ENCODE results near the gene PGLYRP4. TPM values are rescaled to one million over a fixed set of nuclear protein-coding genes. Genes with fewer than 3 reads are reported as not detected.

PGLYRP4 gene
- total RNA-seq, 4 donors from 2014 or later: not detected

DNA sequence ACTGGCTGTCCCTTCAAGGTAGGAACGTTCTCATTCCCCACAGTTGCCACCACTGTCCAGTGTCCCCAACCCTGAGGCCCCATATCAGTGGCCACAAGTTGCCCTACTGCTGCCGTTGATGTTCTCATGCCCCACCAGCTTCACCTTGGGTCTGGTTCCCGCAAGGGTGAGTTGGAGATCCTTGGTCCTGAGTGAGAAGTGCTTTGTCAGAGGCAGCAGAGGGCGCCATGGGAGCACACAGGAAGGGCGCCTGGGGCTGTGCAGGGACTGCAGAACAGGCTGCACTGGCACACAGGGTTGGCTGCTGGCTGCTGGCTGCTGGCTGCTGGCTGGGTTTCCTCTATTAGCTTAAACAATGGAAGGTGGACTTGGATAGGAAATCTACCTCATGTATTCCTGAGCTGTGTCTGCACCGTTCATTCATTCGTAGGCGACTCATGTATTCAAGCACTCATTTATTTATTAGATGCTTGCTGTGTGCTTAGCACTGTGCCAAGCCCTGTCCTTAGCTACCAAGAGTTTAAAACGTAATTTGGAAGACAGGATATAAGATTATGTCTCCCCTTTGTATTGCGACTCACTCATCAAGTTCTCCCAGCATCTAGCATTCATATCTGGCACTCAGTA is 6.9 kb upstream of the PGLYRP4 start:
- Histone ChIP-seq H3K27ac (no peak overlapping the region), H3K27me3 (peaks cover 0 to 7% (median 4%) of the 10 kb centered on the region in 3 donors), H3K4me3 (no peak overlapping the region), H3K4me1 (peaks cover 5 to 16% of the 10 kb centered on the region in 2 donors), H3K36me3 (no peaks in the 10 kb centered on the region), H3K9me3 (no peaks in the 10 kb centered on the region)
- no peak for TF ChIP-seq POLR2A (IDR thresholded peaks at IDR 0.05)
- TF ChIP-seq, protein P1, sequence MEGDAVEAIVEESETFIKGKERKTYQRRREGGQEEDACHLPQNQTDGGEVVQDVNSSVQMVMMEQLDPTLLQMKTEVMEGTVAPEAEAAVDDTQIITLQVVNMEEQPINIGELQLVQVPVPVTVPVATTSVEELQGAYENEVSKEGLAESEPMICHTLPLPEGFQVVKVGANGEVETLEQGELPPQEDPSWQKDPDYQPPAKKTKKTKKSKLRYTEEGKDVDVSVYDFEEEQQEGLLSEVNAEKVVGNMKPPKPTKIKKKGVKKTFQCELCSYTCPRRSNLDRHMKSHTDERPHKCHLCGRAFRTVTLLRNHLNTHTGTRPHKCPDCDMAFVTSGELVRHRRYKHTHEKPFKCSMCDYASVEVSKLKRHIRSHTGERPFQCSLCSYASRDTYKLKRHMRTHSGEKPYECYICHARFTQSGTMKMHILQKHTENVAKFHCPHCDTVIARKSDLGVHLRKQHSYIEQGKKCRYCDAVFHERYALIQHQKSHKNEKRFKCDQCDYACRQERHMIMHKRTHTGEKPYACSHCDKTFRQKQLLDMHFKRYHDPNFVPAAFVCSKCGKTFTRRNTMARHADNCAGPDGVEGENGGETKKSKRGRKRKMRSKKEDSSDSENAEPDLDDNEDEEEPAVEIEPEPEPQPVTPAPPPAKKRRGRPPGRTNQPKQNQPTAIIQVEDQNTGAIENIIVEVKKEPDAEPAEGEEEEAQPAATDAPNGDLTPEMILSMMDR (IDR thresholded peaks at IDR 0.05 in 4 of 5, conservative IDR thresholded peaks at IDR 0.05 in 1 of 5): peak; percentile 22 to 56 (median 53)
- in situ Hi-C loops (cut with MboI; ENCODE audit: low sequenced_read_pairs in 4 of 4): loop anchor here in 2 of 4 donors (10.0 to 25.0 kb wide), 3 partner anchors 139 to 657 kb away; partner anchors contain the start of gene INTS3 (in 1 of the 2)
- intact Hi-C loops (cut with DNase I; ENCODE audit: low total_unique reads): loop anchor here (5.0 to 10.0 kb wide), 3 partner anchors 37 to 389 kb away; partner anchors contain the start of genes S100A2 and S100A8
- ATAC-seq (peak; percentile 53 to 55), DNase-seq (peak; percentile 53 to 66)

DNA sequence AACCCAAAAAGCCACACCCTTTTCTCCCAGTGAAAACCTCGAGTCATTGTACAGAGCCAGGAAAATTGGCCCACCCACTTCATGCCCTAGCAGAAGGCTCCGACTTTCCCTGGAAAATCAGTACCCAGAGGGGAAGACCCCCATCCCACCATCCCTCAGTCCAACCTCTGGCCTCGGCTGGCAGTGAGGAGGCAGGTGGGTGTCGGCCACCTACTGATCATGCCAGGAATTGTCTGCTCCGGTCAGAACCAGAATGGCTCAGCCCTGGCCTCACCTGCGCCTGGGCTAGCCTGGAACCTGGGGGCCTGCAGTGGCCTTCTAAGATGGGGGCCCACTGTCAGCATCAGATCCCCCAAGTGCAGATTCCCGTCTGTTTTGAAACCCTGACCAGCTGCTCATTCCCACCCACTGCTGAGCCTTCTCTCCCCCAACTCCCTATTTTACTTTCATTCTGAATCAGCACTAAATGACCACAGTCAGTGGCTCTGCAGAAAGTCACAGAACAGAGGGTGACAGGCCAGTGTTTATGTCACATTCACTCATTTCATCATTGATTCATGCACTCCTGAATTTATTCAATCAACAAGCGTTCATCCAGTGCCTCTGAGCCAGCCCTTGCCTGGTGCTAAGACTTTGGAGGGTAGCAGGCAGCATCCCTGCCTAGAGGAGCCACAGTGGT is 6.0 kb upstream of the PGLYRP4 start:
- in situ Hi-C loops (cut with MboI; ENCODE audit: low sequenced_read_pairs in 4 of 4): loop anchor here (5.0 to 25.0 kb wide), 5 partner anchors 138 to 658 kb away; partner anchors contain the start of gene INTS3 (in 1 of the 4)
- no peaks in the 10 kb centered on the region for H3K36me3 ChIP-seq
- DNase-seq (no peak), ATAC-seq (no peak)
- intact Hi-C loops (cut with DNase I; ENCODE audit: low total_unique reads): loop anchor here (5.0 to 10.0 kb wide), 3 partner anchors 38 to 390 kb away; partner anchors contain the start of genes S100A2 and S100A8
- H3K4me1 ChIP-seq: peaks cover 5 to 12% of the 10 kb centered on the region in 2 donors
- H3K27me3 ChIP-seq: peaks cover under 1 to 7% (median 4%) of the 10 kb centered on the region in 3 donors
- no peak for TF ChIP-seq POLR2A (IDR thresholded peaks at IDR 0.05)
- TF ChIP-seq, protein P1 (IDR thresholded peaks at IDR 0.05 in 4 of 5, conservative IDR thresholded peaks at IDR 0.05 in 1 of 5): no peak
- H3K9me3 ChIP-seq: no peaks in the 10 kb centered on the region
- H3K4me3 ChIP-seq: no peak overlapping the region
- H3K27ac ChIP-seq: no peak overlapping the region

DNA sequence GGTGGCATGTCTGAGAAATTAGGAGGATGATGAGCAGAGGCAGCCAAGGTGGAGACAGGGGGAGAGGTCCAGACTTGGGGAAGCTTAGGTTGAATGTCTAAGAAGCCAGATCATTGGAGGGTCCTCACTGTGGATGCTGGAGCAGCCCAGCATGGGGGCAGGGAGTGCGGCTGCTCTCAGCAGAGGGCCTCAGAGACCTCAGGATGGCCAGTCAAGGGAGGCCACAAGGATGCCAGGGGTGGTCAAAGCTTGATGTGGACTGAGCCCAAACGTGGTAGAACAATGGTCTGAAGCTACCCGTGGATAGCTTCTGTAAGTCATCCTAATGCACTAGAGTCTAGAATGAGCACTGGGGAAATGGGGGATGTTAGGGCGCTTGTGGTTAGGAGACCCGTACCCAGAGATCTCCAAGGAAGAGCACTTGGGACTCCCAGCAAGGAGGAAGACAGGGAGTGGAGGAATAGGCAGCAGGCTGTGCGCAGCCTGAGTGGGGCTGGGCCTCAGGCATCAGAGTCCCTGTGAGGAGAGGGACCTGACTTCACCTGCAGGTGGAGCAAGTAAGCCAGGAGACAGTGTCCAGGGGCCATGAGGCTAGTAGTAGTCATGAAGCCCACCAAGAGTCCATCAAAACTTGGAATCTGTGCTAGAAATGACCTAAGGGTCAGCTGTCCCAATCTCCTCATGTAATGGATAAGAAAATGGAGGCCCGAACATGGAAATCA is 4.7 kb upstream of the PGLYRP4 start:
- ATAC-seq: no peak
- Histone ChIP-seq H3K4me1 (peaks cover 5 to 12% of the 10 kb centered on the region in 2 donors), H3K27ac (no peak overlapping the region), H3K4me3 (no peak overlapping the region), H3K9me3 (no peaks in the 10 kb centered on the region), H3K36me3 (no peaks in the 10 kb centered on the region), H3K27me3 (peaks cover 4 to 16% (median 7%) of the 10 kb centered on the region in 3 donors)
- DNase-seq: no peak
- intact Hi-C loops (cut with DNase I; ENCODE audit: low total_unique reads): loop anchor here (10.0 kb wide), 2 partner anchors 211 to 391 kb away; partner anchors contain the start of gene S100A2
- TF ChIP-seq POLR2A (IDR thresholded peaks at IDR 0.05): no peak
- TF ChIP-seq, protein P1 (IDR thresholded peaks at IDR 0.05 in 4 of 5, conservative IDR thresholded peaks at IDR 0.05 in 1 of 5): peak in 1 of 5 experiments; percentile 32
- in situ Hi-C loops (cut with MboI; ENCODE audit: low sequenced_read_pairs in 4 of 4): loop anchor here (5.0 to 25.0 kb wide), 5 partner anchors 139 to 659 kb away; partner anchors contain the start of gene INTS3 (in 1 of the 4)

DNA sequence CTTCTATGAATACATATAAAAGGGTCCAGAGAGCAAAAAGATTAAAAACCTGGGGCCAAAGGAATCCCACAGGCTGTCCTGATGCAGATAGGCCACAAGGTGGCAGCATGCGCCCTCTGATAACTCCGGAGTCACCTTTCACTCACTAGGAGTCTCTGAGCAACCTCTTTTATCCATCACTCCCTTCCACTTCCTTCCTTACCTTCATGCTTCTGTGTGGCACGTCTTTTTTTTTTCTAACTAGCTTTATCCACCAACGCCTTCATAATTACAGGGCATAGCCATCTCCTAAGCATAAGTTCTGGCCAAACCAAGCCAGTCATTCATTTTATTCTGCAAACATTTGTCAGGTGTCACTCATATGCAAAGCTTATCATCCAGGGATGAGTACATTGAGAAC is 3.9 kb upstream of the PGLYRP4 start:
- Histone ChIP-seq H3K4me1 (peaks cover 0 to 4% of the 10 kb centered on the region in 2 donors), H3K4me3 (no peak overlapping the region), H3K36me3 (no peaks in the 10 kb centered on the region), H3K27ac (no peak overlapping the region), H3K27me3 (peaks cover 7 to 24% (median 8%) of the 10 kb centered on the region in 3 donors), H3K9me3 (no peaks in the 10 kb centered on the region)
- DNase-seq: peak; percentile 38 to 61
- in situ Hi-C loops (cut with MboI; ENCODE audit: low sequenced_read_pairs in 4 of 4) (loop anchor here (5.0 to 25.0 kb wide), 5 partner anchors 140 to 660 kb away; partner anchors contain the start of gene INTS3 (in 1 of the 4)), intact Hi-C loops (cut with DNase I; ENCODE audit: low total_unique reads) (loop anchor here (1.0 to 10.0 kb wide), 3 partner anchors 143 to 392 kb away; partner anchors contain the start of gene S100A2)
- no peak for TF ChIP-seq POLR2A (IDR thresholded peaks at IDR 0.05)
- TF ChIP-seq, protein P1 (IDR thresholded peaks at IDR 0.05 in 4 of 5, conservative IDR thresholded peaks at IDR 0.05 in 1 of 5): peak; percentile 75 to 92 (median 83)
- peak; percentile 74 to 81 for ATAC-seq

Data from gastrocnemius medialis (tissue), 4 donors.